ENCODE measurements around the gene CEMP1.
"Not testable (repeated sequence)": the region's sequence is repeated elsewhere in the genome, so short reads cannot be mapped to it uniquely, and the experiment has no call there.

DNA sequence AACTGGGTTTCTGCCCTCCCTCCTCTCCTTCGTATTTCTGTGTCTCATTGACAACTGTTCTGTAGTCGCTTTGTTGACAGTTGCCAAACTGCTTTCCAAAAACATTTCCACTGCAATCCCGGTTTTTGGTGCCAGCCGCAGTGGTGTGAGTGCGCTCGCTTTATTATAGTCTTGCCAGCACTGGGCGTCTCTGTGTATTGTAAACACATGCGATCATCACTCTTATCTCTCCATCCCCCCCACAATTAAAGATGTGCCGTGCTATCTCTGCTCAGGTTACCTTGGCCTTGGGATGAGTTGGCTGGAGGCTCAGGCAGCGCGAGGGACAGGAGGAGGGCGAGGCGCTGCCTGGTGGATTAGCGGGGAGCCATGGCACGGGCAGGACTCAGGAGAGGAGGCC is 25.9 kb upstream of the CEMP1 start:
- TF ChIP-seq, protein P1, sequence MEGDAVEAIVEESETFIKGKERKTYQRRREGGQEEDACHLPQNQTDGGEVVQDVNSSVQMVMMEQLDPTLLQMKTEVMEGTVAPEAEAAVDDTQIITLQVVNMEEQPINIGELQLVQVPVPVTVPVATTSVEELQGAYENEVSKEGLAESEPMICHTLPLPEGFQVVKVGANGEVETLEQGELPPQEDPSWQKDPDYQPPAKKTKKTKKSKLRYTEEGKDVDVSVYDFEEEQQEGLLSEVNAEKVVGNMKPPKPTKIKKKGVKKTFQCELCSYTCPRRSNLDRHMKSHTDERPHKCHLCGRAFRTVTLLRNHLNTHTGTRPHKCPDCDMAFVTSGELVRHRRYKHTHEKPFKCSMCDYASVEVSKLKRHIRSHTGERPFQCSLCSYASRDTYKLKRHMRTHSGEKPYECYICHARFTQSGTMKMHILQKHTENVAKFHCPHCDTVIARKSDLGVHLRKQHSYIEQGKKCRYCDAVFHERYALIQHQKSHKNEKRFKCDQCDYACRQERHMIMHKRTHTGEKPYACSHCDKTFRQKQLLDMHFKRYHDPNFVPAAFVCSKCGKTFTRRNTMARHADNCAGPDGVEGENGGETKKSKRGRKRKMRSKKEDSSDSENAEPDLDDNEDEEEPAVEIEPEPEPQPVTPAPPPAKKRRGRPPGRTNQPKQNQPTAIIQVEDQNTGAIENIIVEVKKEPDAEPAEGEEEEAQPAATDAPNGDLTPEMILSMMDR (IDR thresholded peaks at IDR 0.05): not testable (repeated sequence)
- TF ChIP-seq ZFX (IDR thresholded peaks at IDR 0.05; ENCODE audit: borderline replicate concordance): not testable (repeated sequence)

All from 22Rv1 (cell line).